T-helper 2 cell treated with Interferon-gamma antibody and Interleukin-4, amounts not matched to agents 5 μg/mL and 100 μg/mL, for 36 hours (primary cell): ENCODE data around the gene EFEMP2.
A peak's percentile ranks its signal among the peaks of the same experiment; 100 is the strongest.
"Not testable (repeated sequence)": the region's sequence is repeated elsewhere in the genome, so short reads cannot be mapped to it uniquely, and the experiment has no call there.

Experiments
- DNase-seq: peaks from one replicate; pipeline ENCODE4 v3.0.0; 2021; ENCODE audit warnings: low spot score
- H3K27ac Mint-ChIP-seq: one replicate; pipeline ENCODE4 v1.8.0; 2021; ENCODE audit warnings: mild to moderate bottlenecking, mixed read lengths
- H3K27me3 Mint-ChIP-seq: one replicate; pipeline ENCODE4 v1.8.0; 2021; ENCODE audit warnings: low read depth, mixed read lengths
- H3K36me3 Mint-ChIP-seq: one replicate; pipeline ENCODE4 v1.8.0; 2021; ENCODE audit warnings: low read depth, mixed read lengths
- H3K4me1 Mint-ChIP-seq: one replicate; pipeline ENCODE4 v1.8.0; 2021; ENCODE audit warnings: low read depth, mixed read lengths
- H3K4me3 Mint-ChIP-seq: one replicate; pipeline ENCODE4 v1.8.0; 2022; ENCODE audit warnings: mild to moderate bottlenecking, moderate library complexity, mixed read lengths
- H3K9me3 Mint-ChIP-seq: one replicate; pipeline ENCODE4 v1.8.0; 2021; ENCODE audit warnings: mixed read lengths

The EFEMP2 gene

GRCh38 chr11:65853246-65853979 lies 19.2 kb downstream of the EFEMP2 start:
- peaks cover 31% of the 10 kb centered on the region for H3K4me1 Mint-ChIP-seq
- DNase-seq: no peak
- H3K4me3 Mint-ChIP-seq: peak overlapping the region; percentile 15
- H3K9me3 Mint-ChIP-seq: peaks cover 8% of the 10 kb centered on the region
- no peak overlapping the region for H3K27ac Mint-ChIP-seq
- no peaks in the 10 kb centered on the region for H3K27me3 Mint-ChIP-seq
- H3K36me3 Mint-ChIP-seq: peaks cover 66% of the 10 kb centered on the region

DNA sequence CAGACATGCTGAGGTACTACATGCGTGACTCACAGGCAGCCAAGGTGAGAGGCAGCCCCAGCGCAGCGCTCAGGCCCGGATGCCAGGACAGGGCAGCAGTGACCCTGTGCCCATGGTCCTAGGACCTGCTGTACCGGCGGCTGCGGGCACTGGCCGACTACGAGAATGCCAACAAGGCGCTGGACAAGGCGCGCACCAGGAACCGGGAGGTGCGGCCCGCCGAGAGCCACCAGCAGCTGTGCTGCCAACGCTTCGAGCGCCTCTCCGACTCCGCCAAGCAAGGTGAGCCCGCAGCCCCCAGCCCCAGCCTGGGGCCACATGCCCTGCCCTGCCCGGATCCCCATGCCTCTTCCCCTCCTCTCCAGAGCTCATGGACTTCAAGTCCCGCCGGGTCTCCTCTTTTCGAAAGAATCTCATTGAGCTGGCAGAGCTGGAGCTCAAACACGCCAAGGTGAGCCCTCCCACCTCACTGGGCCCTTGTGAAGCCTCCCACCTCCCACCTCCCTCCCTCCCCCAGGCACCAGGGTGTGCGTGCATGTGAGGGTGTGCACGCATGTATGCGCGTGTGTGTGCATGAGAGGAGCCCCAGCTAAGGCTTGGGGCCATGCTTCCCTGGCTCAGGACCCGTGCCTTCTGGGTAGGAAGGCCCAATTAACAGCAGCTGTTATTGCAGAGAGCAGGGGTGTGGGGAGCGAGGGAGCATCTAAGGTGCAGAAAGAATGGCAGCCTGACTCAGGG lies 19.9 kb downstream of the EFEMP2 start:
- Mint-ChIP-seq H3K9me3 (peaks cover 8% of the 10 kb centered on the region), H3K27me3 (no peaks in the 10 kb centered on the region), H3K4me3 (no peak overlapping the region), H3K36me3 (peaks cover 65% of the 10 kb centered on the region), H3K27ac (no peak overlapping the region), H3K4me1 (peaks cover 28% of the 10 kb centered on the region)
- DNase-seq: no peak

- Mint-ChIP-seq H3K27me3 (no peaks in the 10 kb centered on the region), H3K27ac (peak overlapping the region; percentile 55), H3K9me3 (peaks cover 8% of the 10 kb centered on the region), H3K4me1 (peaks cover 28% of the 10 kb centered on the region), H3K4me3 (no peak overlapping the region), H3K36me3 (peaks cover 65% of the 10 kb centered on the region)
- no peak for DNase-seq
Measured at GRCh38 chr11:65851811-65852507, 20.6 kb downstream of the EFEMP2 start.

- no peak for DNase-seq
Measured at GRCh38 chr11:65851083-65851579, 21.5 kb downstream of the EFEMP2 start.

DNA sequence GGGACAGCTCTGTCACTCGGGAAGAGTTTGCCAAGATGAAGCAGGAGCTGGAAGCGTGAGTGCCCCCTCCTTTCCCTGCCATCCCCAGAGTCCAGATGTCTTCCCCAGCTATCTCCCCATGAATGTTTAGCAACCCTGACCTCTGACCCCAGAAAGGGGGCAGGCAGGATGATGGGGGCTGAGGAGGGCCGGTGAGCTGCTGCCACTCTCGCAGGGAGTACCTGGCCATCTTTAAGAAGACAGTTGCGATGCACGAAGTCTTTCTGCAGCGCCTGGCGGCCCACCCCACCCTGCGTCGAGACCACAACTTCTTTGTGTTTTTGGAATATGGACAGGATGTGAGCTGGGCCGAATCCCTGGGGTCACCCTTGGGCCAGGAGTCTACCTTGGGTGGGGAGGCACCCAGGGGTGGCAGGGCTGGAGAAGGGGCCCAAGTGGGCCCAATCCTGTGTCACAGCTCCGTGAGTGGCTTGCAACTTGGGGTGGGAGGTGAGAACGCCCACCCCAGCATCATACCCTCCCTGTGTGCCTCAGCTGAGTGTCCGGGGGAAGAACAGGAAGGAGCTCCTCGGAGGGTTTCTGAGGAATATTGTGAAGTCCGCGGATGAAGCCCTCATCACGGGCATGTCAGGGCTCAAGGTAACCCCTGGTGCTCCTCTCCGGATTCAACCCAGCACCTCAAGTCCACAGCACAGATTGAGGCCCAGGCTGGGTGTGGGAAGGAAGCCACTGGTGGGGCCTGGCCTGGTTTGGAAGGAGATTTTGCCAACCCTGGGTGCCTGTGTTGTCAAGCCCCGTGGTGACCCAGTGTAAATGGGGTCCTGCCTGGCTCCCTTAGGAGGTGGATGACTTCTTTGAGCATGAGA lies 22.1 kb downstream of the EFEMP2 start:
- peaks cover 50% of the 10 kb centered on the region for H3K36me3 Mint-ChIP-seq
- no peak overlapping the region for H3K27ac Mint-ChIP-seq
- no peak for DNase-seq
- no peak overlapping the region for H3K4me3 Mint-ChIP-seq
- H3K4me1 Mint-ChIP-seq: peaks cover 14% of the 10 kb centered on the region
- H3K9me3 Mint-ChIP-seq: peaks cover 8% of the 10 kb centered on the region
- no peaks in the 10 kb centered on the region for H3K27me3 Mint-ChIP-seq

More at GRCh38 chr11:65851083-65851579, 21.5 kb downstream of the EFEMP2 start:
- no peaks in the 10 kb centered on the region for H3K27me3 Mint-ChIP-seq
- peaks cover 56% of the 10 kb centered on the region for H3K36me3 Mint-ChIP-seq
- no peak overlapping the region for H3K27ac Mint-ChIP-seq
- H3K4me1 Mint-ChIP-seq: peaks cover 21% of the 10 kb centered on the region
- no peak overlapping the region for H3K4me3 Mint-ChIP-seq
- peaks cover 8% of the 10 kb centered on the region for H3K9me3 Mint-ChIP-seq

DNA sequence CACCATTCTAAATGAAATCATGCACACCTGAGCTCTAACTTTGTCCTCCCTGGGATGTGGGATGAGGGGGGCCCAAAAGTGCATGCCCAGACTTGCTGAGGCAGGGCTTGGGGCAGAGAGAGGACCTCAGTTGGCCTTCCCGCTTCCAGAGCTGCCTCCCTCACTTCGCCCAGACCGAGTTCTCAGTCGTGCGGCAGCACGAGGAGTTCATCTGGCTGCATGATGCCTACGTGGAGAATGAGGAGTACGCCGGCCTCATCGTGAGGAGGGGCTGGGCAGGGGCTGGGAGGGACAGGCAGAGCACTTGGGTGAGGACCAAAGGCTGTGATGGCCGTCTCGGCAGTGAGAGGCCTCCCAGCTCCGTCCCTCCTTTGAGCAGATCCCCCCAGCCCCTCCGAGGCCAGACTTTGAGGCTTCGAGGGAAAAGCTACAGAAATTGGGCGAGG lies 22.8 kb downstream of the EFEMP2 start:
- Mint-ChIP-seq H3K9me3 (peaks cover 8% of the 10 kb centered on the region), H3K4me3 (no peak overlapping the region), H3K4me1 (peaks cover 13% of the 10 kb centered on the region), H3K36me3 (peaks cover 45% of the 10 kb centered on the region), H3K27ac (no peak overlapping the region), H3K27me3 (no peaks in the 10 kb centered on the region)
- DNase-seq: no peak

- Mint-ChIP-seq H3K4me1 (peaks cover 8% of the 10 kb centered on the region), H3K9me3 (peaks cover 8% of the 10 kb centered on the region), H3K4me3 (no peak overlapping the region), H3K27ac (no peak overlapping the region), H3K27me3 (no peaks in the 10 kb centered on the region), H3K36me3 (peaks cover 41% of the 10 kb centered on the region)
- DNase-seq: no peak
Measured at GRCh38 chr11:65849366-65849765, 23.2 kb downstream of the EFEMP2 start.

GRCh38 chr11:65848693-65849092 lies 23.9 kb downstream of the EFEMP2 start:
- not testable (repeated sequence) for H3K27ac Mint-ChIP-seq, H3K27me3 Mint-ChIP-seq, DNase-seq, H3K4me3 Mint-ChIP-seq, H3K4me1 Mint-ChIP-seq, H3K9me3 Mint-ChIP-seq
- H3K36me3 Mint-ChIP-seq: peaks cover 34% of the 10 kb centered on the region

DNA sequence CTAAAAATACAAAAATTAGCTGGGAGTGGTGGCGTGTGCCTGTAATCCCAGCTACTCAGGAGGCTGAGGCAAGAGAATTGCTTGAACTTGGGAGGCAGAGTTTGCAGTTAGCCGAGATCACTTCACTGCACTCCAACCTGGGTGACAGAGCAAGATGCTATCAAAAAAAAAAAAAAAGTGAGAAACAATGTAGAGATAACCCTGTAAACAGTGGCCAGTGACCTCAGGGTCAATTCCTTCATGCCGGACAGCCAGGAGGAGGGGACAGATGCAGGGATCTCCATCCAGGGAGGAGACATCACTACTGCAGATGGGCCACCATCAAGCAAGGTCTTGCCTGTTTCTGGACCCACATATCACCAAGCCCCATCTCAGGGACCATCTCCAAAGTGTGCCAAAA lies 24.9 kb downstream of the EFEMP2 start:
- H3K27ac Mint-ChIP-seq: no peak overlapping the region
- no peak for DNase-seq
- H3K4me3 Mint-ChIP-seq: no peak overlapping the region
- no peaks in the 10 kb centered on the region for H3K27me3 Mint-ChIP-seq
- H3K4me1 Mint-ChIP-seq: peaks cover 2% of the 10 kb centered on the region
- H3K36me3 Mint-ChIP-seq: peaks cover 26% of the 10 kb centered on the region
- peaks cover 8% of the 10 kb centered on the region for H3K9me3 Mint-ChIP-seq

DNA sequence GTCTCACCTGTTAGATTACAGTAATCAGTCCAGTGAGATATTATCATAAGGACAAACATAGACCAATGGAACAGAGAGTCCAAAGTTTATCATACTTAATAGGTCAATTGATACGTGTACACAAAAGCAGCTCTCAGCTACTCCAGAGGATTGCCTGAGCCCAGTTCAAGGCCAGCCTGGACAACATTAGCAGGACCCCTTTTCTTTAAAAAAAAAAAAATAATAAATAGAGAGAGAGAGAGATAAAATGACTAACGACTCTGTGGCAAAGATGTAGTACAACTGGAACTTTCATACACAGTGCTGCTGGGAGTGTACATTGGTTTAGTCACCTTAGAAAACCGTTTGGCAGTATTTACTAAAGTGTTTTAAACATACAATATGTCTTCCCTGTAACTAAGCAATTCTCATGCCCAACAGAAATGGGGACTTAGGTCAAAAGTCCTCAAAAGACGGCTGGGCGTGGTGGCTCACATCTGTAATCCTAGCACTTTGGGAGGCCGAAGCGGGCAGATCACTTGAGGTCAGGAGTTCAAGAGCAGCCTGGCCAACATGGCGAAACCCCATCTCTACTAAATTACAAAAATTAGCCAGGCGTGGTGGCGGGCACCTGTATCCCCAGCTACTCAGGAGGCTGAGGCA lies 28.2 kb downstream of the EFEMP2 start:
- no peaks in the 10 kb centered on the region for H3K36me3 Mint-ChIP-seq
- no peak overlapping the region for H3K27ac Mint-ChIP-seq
- no peak for DNase-seq
- H3K4me3 Mint-ChIP-seq: no peak overlapping the region
- no peaks in the 10 kb centered on the region for H3K27me3 Mint-ChIP-seq
- H3K4me1 Mint-ChIP-seq: no peaks in the 10 kb centered on the region
- H3K9me3 Mint-ChIP-seq: no peaks in the 10 kb centered on the region

DNA sequence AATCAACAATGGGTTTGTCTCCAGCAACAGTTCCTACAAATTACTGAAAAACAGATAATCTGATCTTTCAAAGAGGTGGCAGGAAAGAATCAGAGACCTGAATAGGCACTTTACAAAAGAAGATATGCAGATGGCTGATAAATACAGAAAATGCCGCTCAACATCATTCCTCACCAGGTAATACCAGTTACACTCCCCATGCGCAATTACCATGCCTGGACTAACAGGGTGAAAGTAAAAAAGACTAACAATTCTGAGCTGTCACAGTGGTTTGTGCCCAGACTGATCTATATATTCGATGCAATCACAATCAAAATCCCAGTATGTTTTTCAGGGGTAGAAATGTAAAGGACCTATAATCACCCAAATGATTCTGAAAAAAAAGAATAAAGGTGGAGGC lies 28.8 kb downstream of the EFEMP2 start:
- H3K27me3 Mint-ChIP-seq: no peaks in the 10 kb centered on the region
- no peaks in the 10 kb centered on the region for H3K36me3 Mint-ChIP-seq
- no peak overlapping the region for H3K27ac Mint-ChIP-seq
- H3K9me3 Mint-ChIP-seq: no peaks in the 10 kb centered on the region
- no peaks in the 10 kb centered on the region for H3K4me1 Mint-ChIP-seq
- DNase-seq: no peak
- no peak overlapping the region for H3K4me3 Mint-ChIP-seq

DNA sequence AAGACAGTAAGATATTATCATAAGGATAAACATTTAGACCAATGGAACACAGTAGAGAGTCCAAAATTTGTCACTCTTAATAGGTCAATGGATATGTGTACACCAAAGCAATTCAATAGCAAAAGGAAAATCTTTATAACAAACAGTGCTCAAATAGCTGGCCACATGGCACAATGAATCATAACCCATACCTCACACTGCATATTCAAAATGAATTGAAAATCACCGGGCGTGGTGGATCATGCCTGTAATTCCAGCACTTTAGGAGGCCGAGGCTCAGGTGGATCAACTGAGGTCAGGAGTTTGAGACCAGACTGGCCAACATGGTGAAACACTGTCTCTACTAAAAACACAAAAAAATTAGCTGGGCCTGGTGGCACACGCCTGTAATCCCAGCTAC lies 30.5 kb downstream of the EFEMP2 start:
- Mint-ChIP-seq H3K27me3 (no peaks in the 10 kb centered on the region), H3K4me1 (no peaks in the 10 kb centered on the region), H3K4me3 (no peak overlapping the region), H3K27ac (no peak overlapping the region), H3K9me3 (no peaks in the 10 kb centered on the region), H3K36me3 (no peaks in the 10 kb centered on the region)
- DNase-seq: no peak

- no peaks in the 10 kb centered on the region for H3K36me3 Mint-ChIP-seq
- DNase-seq: no peak
- H3K9me3 Mint-ChIP-seq: no peaks in the 10 kb centered on the region
- no peak overlapping the region for H3K27ac Mint-ChIP-seq
- H3K27me3 Mint-ChIP-seq: peaks cover 16% of the 10 kb centered on the region
- H3K4me3 Mint-ChIP-seq: no peak overlapping the region
- peaks cover 10% of the 10 kb centered on the region for H3K4me1 Mint-ChIP-seq
Measured at GRCh38 chr11:65834202-65834601, 38.4 kb downstream of the EFEMP2 start.
